Activated T-helper 17 cell treated with anti-CD3 and anti-CD28 coated beads, Interleukin-2, amount 50 U/mL, for 72 hours (primary cell): ENCODE data around the gene LRMDA. TPM values are rescaled to one million over a fixed set of nuclear protein-coding genes. Genes with fewer than 3 reads are reported as not detected.

ENCODE experiments used
- ATAC-seq: fragments of 150-1000 bp; cut with Tn5 transposase; replicated peaks from 2 replicates; pipeline ENCODE4 v1.10.0; 2021; ENCODE audit warnings: mild to moderate bottlenecking, moderate library complexity
- H3K27ac Mint-ChIP-seq: one replicate; pipeline ENCODE4 v1.8.0; 2022; ENCODE audit warnings: mixed read lengths
- H3K27me3 Mint-ChIP-seq: one replicate; pipeline ENCODE4 v1.8.0; 2022; ENCODE audit warnings: mixed read lengths
- H3K36me3 Mint-ChIP-seq: one replicate; pipeline ENCODE4 v1.8.0; 2022; ENCODE audit warnings: low read depth, mild to moderate bottlenecking, mixed read lengths
- H3K4me1 Mint-ChIP-seq: one replicate; pipeline ENCODE4 v1.8.0; 2022; ENCODE audit warnings: mixed read lengths
- H3K4me3 Mint-ChIP-seq: one replicate; pipeline ENCODE4 v1.8.0; 2022; ENCODE audit warnings: mild to moderate bottlenecking, mixed read lengths
- H3K9me3 Mint-ChIP-seq: one replicate; pipeline ENCODE4 v1.8.0; 2022; ENCODE audit warnings: mixed read lengths
- total RNA-seq, 2 donors: library from RNA; stranded (reverse); gene quantifications; one replicate each; pipeline ENCODE4 v1.2.3, GENCODE V29; 2022

The LRMDA gene
- total RNA-seq, 2 donors from 2014 or later = not detected

GRCh38 chr10:76116523-76116922 is 685.1 kb downstream of the LRMDA start:
- no peaks in the 10 kb centered on the region for H3K4me1 Mint-ChIP-seq
- H3K27me3 Mint-ChIP-seq = peaks cover 11% of the 10 kb centered on the region
- no peak for ATAC-seq
- peaks cover 3% of the 10 kb centered on the region for H3K9me3 Mint-ChIP-seq
- H3K36me3 Mint-ChIP-seq = no peaks in the 10 kb centered on the region
- H3K27ac Mint-ChIP-seq = no peak overlapping the region
- no peak overlapping the region for H3K4me3 Mint-ChIP-seq

DNA sequence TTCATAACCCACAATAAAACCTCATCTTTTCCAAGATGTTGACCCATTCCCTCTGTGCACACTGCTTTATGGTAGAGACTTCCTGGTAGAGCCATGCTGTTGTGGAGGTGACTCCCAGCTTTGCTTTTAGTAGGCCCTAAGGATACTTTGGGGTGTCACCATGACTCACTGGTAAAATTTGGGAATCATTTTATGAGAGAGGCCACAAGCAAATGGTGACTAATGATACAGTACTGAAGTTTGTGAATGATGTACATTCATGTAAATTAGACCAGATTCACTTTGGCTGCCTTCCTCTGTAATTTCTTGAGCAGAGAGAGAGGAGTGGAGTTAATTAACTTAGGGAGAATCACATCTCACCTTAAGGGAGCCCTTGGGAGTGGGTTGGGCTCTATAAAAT is 686.5 kb downstream of the LRMDA start:
- Mint-ChIP-seq H3K4me1 (no peaks in the 10 kb centered on the region), H3K36me3 (no peaks in the 10 kb centered on the region), H3K4me3 (no peak overlapping the region), H3K27ac (no peak overlapping the region), H3K27me3 (peaks cover 10% of the 10 kb centered on the region), H3K9me3 (peaks cover 3% of the 10 kb centered on the region)
- ATAC-seq = no peak

DNA sequence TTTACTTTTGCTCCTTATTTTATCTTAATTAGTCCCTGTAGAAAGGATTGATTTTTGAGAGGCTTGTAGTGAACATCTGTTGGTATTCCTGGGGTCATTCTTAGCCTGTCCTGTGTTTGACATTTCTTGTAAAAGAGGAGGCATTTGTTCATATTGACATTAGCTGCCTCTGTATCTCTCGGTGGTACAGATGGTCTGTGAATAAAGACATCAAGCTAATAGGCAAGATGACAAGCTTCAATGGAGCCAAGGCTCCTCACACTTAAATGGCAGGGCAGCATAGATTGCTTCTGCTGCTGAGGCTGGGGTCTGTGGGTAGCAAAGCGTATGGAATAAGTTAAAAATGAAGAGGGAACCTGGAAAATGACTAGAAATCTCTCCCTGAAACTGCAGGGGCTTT is 687.6 kb downstream of the LRMDA start:
- no peak overlapping the region for H3K4me3 Mint-ChIP-seq
- ATAC-seq = no peak
- H3K36me3 Mint-ChIP-seq = no peaks in the 10 kb centered on the region
- H3K9me3 Mint-ChIP-seq = peaks cover 3% of the 10 kb centered on the region
- peaks cover 7% of the 10 kb centered on the region for H3K27me3 Mint-ChIP-seq
- H3K27ac Mint-ChIP-seq = no peak overlapping the region
- no peaks in the 10 kb centered on the region for H3K4me1 Mint-ChIP-seq

GRCh38 chr10:76119515-76119914 is 688.1 kb downstream of the LRMDA start:
- peaks cover 3% of the 10 kb centered on the region for H3K9me3 Mint-ChIP-seq
- no peaks in the 10 kb centered on the region for H3K4me1 Mint-ChIP-seq
- no peak for ATAC-seq
- no peaks in the 10 kb centered on the region for H3K36me3 Mint-ChIP-seq
- no peak overlapping the region for H3K4me3 Mint-ChIP-seq
- H3K27ac Mint-ChIP-seq = no peak overlapping the region
- H3K27me3 Mint-ChIP-seq = peaks cover 7% of the 10 kb centered on the region

DNA sequence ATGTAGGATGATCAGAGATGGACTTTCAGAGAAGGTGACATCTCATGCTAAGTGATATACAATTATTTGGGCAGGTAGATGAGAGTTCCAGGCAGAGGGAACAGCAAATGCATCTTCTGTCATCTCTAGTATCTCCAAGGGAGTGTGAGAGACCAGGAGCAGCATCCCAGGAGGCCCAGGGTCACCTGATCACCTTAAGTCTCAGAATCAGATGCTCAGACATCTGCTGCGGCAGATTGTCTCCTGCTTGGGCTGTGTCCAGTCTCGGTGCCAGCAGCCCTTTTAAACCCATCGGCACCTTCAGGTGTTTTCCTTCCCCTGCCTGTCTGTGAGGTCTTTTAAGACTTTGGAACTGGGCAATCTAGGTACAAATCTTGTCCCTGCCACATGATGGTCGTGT is 690.6 kb downstream of the LRMDA start:
- Mint-ChIP-seq H3K27me3 (peaks cover 7% of the 10 kb centered on the region), H3K27ac (no peak overlapping the region), H3K36me3 (no peaks in the 10 kb centered on the region), H3K9me3 (no peaks in the 10 kb centered on the region), H3K4me1 (no peaks in the 10 kb centered on the region), H3K4me3 (no peak overlapping the region)
- no peak for ATAC-seq

GRCh38 chr10:76124280-76124679 is 692.9 kb downstream of the LRMDA start:
- Mint-ChIP-seq H3K4me3 (no peak overlapping the region), H3K4me1 (no peaks in the 10 kb centered on the region), H3K36me3 (no peaks in the 10 kb centered on the region), H3K27ac (no peak overlapping the region), H3K9me3 (no peaks in the 10 kb centered on the region), H3K27me3 (peaks cover 13% of the 10 kb centered on the region)
- ATAC-seq = no peak

DNA sequence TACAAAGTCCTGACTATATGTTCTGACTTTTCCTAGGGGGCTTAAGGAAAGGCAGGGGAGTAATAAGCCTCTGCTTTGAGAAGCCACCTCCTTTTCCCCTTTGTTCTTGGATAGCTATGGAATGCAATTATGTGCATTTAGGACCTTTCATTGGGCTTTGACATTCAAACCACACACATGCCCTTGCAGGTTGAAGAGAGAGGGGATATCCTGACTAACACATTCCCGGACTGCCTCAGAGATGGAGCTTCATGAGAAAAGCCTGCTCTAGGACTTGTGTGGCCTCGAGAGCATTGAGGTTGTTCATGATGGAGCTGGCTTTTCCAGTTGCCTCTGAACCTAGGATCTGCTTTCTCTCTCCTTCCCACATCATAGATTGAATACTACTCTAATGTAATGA is 694.5 kb downstream of the LRMDA start:
- no peak for ATAC-seq
- no peaks in the 10 kb centered on the region for H3K4me1 Mint-ChIP-seq
- no peaks in the 10 kb centered on the region for H3K9me3 Mint-ChIP-seq
- H3K27ac Mint-ChIP-seq = no peak overlapping the region
- H3K27me3 Mint-ChIP-seq = peaks cover 9% of the 10 kb centered on the region
- no peaks in the 10 kb centered on the region for H3K36me3 Mint-ChIP-seq
- no peak overlapping the region for H3K4me3 Mint-ChIP-seq

- H3K27ac Mint-ChIP-seq = no peak overlapping the region
- H3K9me3 Mint-ChIP-seq = no peaks in the 10 kb centered on the region
- no peak for ATAC-seq
- no peaks in the 10 kb centered on the region for H3K4me1 Mint-ChIP-seq
- no peaks in the 10 kb centered on the region for H3K36me3 Mint-ChIP-seq
- H3K27me3 Mint-ChIP-seq = peaks cover 10% of the 10 kb centered on the region
- no peak overlapping the region for H3K4me3 Mint-ChIP-seq
These were observed 695.4 kb downstream of the LRMDA start for GRCh38 chr10:76126607-76127527.

GRCh38 chr10:76127984-76128589 is 696.7 kb downstream of the LRMDA start:
- Mint-ChIP-seq H3K27ac (no peak overlapping the region), H3K9me3 (no peaks in the 10 kb centered on the region), H3K4me1 (no peaks in the 10 kb centered on the region), H3K4me3 (no peak overlapping the region), H3K36me3 (no peaks in the 10 kb centered on the region), H3K27me3 (peaks cover 13% of the 10 kb centered on the region)
- no peak for ATAC-seq

DNA sequence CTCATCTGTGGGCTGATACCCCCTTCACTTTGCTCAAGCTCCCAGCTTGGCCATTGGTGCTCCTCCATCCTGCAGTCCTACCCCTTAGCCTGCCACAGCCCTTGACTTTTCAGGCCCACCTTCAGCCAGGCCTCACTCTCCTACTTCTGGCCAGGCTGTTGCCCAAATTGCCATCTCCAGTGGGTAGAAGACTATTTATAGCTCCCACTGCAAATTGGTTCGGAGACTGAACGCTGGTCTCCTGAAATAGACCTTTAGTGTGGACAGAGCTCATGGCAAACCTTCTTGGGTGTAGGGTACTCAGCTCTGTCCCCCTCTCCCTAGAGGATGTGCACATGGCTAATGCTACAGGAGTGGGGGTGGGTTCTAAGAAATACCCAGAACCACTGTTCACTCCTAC is 697.8 kb downstream of the LRMDA start:
- H3K36me3 Mint-ChIP-seq = no peaks in the 10 kb centered on the region
- no peaks in the 10 kb centered on the region for H3K9me3 Mint-ChIP-seq
- peaks cover 13% of the 10 kb centered on the region for H3K27me3 Mint-ChIP-seq
- H3K4me1 Mint-ChIP-seq = no peaks in the 10 kb centered on the region
- ATAC-seq = no peak
- no peak overlapping the region for H3K27ac Mint-ChIP-seq
- no peak overlapping the region for H3K4me3 Mint-ChIP-seq

DNA sequence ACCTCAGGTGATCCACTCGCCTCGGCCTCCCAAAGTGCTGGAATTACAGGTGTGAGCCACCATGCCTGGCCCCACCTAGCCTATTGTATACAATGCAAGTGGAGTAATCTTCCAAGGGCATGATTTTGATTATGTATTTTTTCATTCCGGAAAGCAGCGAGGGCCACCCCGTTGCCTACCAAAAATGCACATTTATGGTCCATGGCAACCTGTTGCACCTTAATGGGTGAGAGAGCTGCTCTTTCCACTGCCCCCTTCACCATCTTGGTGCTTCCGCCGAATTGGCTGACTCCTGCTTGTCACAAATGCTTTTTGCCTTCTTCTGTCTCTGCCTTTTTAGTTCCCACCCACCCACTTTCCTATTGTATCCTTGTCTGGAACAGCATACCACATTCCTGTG is 699.5 kb downstream of the LRMDA start:
- Mint-ChIP-seq H3K4me1 (no peaks in the 10 kb centered on the region), H3K36me3 (no peaks in the 10 kb centered on the region), H3K9me3 (no peaks in the 10 kb centered on the region), H3K4me3 (no peak overlapping the region), H3K27ac (no peak overlapping the region), H3K27me3 (peaks cover 13% of the 10 kb centered on the region)
- ATAC-seq = no peak

DNA sequence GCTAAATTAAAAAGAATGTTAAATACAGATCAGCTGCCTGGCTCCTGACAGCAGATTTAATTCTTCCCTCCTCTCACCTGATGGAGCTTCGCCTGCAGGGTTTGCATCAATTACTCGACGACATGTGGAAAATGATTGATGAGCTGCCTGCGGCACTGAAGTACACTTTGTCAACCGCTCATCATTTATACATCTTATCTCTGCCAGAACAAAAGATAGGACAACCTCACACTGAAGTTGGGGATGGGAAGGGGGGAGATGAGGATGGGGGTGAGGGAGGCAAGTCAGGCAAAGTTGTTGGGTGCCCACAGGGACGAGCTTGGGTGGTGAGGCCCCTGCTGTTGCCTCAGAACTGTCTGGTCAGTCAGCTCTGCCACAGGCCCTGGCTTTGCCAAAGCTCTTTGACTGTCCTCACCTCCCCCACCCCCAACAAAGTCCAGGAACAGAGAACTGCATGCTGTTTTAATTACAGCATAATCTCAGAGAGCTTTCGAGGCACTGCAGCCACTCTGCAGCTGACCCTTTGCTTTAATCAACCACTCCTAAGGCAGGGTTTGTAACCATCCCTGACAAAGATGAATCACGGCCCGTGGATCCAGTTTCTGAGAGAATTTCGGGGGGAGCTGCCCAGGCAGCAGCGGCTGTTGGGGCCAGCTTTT is 702.3 kb downstream of the LRMDA start:
- ATAC-seq = no peak
- no peak overlapping the region for H3K4me3 Mint-ChIP-seq
- no peaks in the 10 kb centered on the region for H3K4me1 Mint-ChIP-seq
- H3K27ac Mint-ChIP-seq = no peak overlapping the region
- no peaks in the 10 kb centered on the region for H3K36me3 Mint-ChIP-seq
- H3K27me3 Mint-ChIP-seq = peaks cover 10% of the 10 kb centered on the region
- no peaks in the 10 kb centered on the region for H3K9me3 Mint-ChIP-seq

DNA sequence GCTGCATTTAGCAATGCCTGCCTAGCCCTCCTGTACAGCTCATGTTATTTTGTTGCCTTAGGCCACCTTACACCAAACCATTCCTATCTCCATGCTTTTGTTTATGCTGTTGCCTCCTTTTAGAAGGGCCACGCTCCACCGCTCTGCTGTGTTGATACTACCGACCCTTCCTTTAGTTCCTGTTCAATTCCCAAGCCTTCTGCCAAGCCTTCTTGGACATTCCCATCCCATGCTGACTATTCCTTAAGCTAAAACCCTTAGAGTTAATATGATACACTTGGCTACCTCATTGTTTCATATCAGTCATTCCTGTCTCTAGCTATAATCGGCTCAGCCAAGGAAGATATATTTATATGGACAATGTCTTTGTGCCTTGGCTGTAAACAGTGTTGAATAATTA is 705.5 kb downstream of the LRMDA start:
- Mint-ChIP-seq H3K27me3 (peaks cover 3% of the 10 kb centered on the region), H3K36me3 (no peaks in the 10 kb centered on the region), H3K9me3 (no peaks in the 10 kb centered on the region), H3K27ac (no peak overlapping the region), H3K4me3 (no peak overlapping the region), H3K4me1 (no peaks in the 10 kb centered on the region)
- ATAC-seq = no peak

GRCh38 chr10:76138286-76138685 is 706.9 kb downstream of the LRMDA start:
- ATAC-seq = no peak
- Mint-ChIP-seq H3K27me3 (no peaks in the 10 kb centered on the region), H3K4me3 (no peak overlapping the region), H3K9me3 (no peaks in the 10 kb centered on the region), H3K4me1 (no peaks in the 10 kb centered on the region), H3K27ac (no peak overlapping the region), H3K36me3 (no peaks in the 10 kb centered on the region)

GRCh38 chr10:76138906-76139305 is 707.5 kb downstream of the LRMDA start:
- Mint-ChIP-seq H3K27me3 (no peaks in the 10 kb centered on the region), H3K36me3 (no peaks in the 10 kb centered on the region), H3K27ac (no peak overlapping the region), H3K4me1 (no peaks in the 10 kb centered on the region), H3K4me3 (no peak overlapping the region), H3K9me3 (no peaks in the 10 kb centered on the region)
- ATAC-seq = no peak
